Sigmoid colon (tissue), 4 donors: ENCODE measurements around the gene LECT2.

Source experiments
- CTCF ChIP-seq, 4 experiments: fragments of 450-650 bp in 3 of 4; fragments of 200-600 bp in 1 of 4; IDR thresholded peaks; one replicate each; pipeline ENCODE4 v1.5.1; 2016 to 2019; ENCODE audit warnings: antibody characterized with exemption in 4 of 4, mild to moderate bottlenecking in 3 of 4, moderate library complexity in 2 of 4
- POLR2AphosphoS5 ChIP-seq, 4 donors: sonication (generic); formaldehyde crosslinking; IDR thresholded peaks; one replicate each; pipeline ENCODE4 v1.6.1; 2017; ENCODE audit warnings: antibody characterized with exemption in 4 of 4

GRCh38 chr5:135930029-135930948 is 24.5 kb downstream of the LECT2 start:
- TF ChIP-seq POLR2AphosphoS5 (IDR thresholded peaks at IDR 0.05) (no peak), CTCF (IDR thresholded peaks at IDR 0.05) (no peak)
